Thyroid gland (tissue), 4 donors: ENCODE data around the gene NUDT3. TPM values are rescaled to one million over a fixed set of nuclear protein-coding genes. Genes with fewer than 3 reads are reported as not detected.
A peak's percentile ranks its signal among the peaks of the same experiment; 100 is the strongest.

Experiments
- DNase-seq, 2 donors: peaks; one replicate each; pipeline ENCODE4 v3.0.0-alpha.2; 2019
- H3K27ac ChIP-seq, 3 donors: fragments of 200-600 bp; sonication (generic); 1 replicate in 2 of 3; 2 replicates in 1 of 3; pipeline ENCODE4 v1.5.1; 2016 to 2019; ENCODE audit warnings: mild to moderate bottlenecking in 1 of 3, moderate library complexity in 1 of 3
- H3K27me3 ChIP-seq: fragments of 200-600 bp; sonication (generic); one replicate; pipeline ENCODE4 v1.5.1; 2019
- H3K36me3 ChIP-seq, 2 donors: fragments of 200-600 bp; sonication (generic); one replicate each; pipeline ENCODE4 v1.5.1; 2016 to 2019
- H3K4me1 ChIP-seq, 2 donors: fragments of 200-600 bp; sonication (generic); one replicate each; pipeline ENCODE4 v1.5.1; 2017 to 2019
- H3K4me3 ChIP-seq, 3 donors: fragments of 200-600 bp; sonication (generic); replicated peaks in 1 of 3; 1 replicate in 2 of 3; 2 replicates in 1 of 3; pipeline ENCODE4 v1.5.1; 2016; ENCODE audit warnings: mild to moderate bottlenecking in 1 of 3
- H3K9me3 ChIP-seq: fragments of 200-600 bp; sonication (generic); one replicate; pipeline ENCODE4 v1.5.1; 2017
- POLR2A ChIP-seq, 2 donors: fragments of 450-650 bp; IDR thresholded peaks; one replicate each; pipeline ENCODE4 v1.6.1; 2017; ENCODE audit warnings: antibody characterized with exemption in 2 of 2, mild to moderate bottlenecking in 2 of 2, moderate library complexity in 1 of 2
- WGBS, 2 donors: methylation state at CpG; one replicate each; pipeline ENCODE4 v1.1.5; 2017; 5-methylcytosine and 5-hydroxymethylcytosine counted together
- intact Hi-C: fragments of 100-400 bp; cut with DNase I; formaldehyde crosslinking; loops from one replicate; pipeline ENCODE4 v1.15.1; 2023
- total RNA-seq, 4 donors: library from RNA; depleted of rRNA; stranded (reverse); fragments of >200 nt; gene quantifications; one replicate each; pipeline ENCODE4 v1.2.3, GENCODE V29; 2016
- TF ChIP-seq, protein P1 (sequence below), 6 experiments: fragments of 200-600 bp in 3 of 6; fragments of 450-650 bp in 3 of 6; sonication (generic) in 3 of 6; IDR thresholded peaks; one replicate each; pipeline ENCODE4 v1.5.1; 2016 to 2019; ENCODE audit warnings: antibody characterized with exemption in 6 of 6, mild to moderate bottlenecking in 2 of 6, inconsistent platforms in 1 of 6, moderate library complexity in 1 of 6

NUDT3 gene
- total RNA-seq, 4 donors from 2014 or later: 68.1 to 98.9 (median 75.5) TPM

DNA sequence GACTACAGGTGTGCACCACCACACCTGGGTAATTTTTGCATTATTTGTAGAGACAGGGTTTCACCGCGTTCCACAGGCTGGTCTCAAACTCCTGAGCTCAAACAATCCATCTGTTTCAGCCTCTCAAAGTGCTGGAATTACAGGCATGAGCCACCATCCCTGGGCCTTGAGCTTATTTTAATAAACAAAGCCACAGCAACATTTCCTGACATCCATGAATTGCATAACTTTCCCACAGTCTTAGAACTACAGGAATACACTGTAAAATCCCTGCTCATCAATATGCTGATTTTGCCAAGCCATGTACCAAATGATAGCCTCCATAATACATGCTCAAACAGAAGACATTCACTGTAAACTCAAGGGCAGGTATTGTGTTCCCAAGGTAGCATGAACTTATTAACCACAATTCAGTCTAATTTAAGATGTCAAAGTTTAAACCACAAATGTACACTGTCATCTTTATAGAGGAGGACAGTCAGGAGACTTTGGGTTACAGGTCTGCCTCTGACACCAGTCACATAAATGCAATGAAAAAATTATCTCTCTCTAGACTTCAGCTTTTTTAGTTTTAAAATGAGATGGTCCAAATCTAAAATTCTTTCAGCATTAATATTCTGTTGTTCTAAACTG lies 40.0 kb downstream of the NUDT3 start:
- intact Hi-C loops: no loop called here

DNA sequence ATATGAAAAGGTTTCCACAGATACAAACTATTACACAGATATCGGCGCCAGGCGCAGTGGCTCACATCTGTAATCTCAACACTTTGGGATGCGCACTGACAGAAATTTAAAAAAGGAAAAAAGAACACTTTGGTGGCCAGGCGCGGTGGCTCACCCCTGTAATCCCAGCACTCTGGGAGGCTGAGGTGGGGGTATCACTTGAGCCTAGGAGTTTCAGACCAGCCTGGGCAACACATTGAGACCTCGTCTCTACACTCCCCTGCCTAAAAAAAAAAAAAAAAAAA lies 41.6 kb downstream of the NUDT3 start:
- Histone ChIP-seq H3K36me3 (no peaks in the 10 kb centered on the region), H3K4me3 (no peak overlapping the region), H3K9me3 (no peaks in the 10 kb centered on the region), H3K27me3 (no peaks in the 10 kb centered on the region), H3K27ac (no peak overlapping the region), H3K4me1 (peaks cover 4 to 19% of the 10 kb centered on the region in 2 donors)
- WGBS, 2 donors: 88 to 96% methylated on average over 7 of the region's 7 CpGs
- no peak for DNase-seq
- TF ChIP-seq POLR2A (IDR thresholded peaks at IDR 0.05): no peak
- TF ChIP-seq, protein P1, sequence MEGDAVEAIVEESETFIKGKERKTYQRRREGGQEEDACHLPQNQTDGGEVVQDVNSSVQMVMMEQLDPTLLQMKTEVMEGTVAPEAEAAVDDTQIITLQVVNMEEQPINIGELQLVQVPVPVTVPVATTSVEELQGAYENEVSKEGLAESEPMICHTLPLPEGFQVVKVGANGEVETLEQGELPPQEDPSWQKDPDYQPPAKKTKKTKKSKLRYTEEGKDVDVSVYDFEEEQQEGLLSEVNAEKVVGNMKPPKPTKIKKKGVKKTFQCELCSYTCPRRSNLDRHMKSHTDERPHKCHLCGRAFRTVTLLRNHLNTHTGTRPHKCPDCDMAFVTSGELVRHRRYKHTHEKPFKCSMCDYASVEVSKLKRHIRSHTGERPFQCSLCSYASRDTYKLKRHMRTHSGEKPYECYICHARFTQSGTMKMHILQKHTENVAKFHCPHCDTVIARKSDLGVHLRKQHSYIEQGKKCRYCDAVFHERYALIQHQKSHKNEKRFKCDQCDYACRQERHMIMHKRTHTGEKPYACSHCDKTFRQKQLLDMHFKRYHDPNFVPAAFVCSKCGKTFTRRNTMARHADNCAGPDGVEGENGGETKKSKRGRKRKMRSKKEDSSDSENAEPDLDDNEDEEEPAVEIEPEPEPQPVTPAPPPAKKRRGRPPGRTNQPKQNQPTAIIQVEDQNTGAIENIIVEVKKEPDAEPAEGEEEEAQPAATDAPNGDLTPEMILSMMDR (IDR thresholded peaks at IDR 0.05): no peak
- intact Hi-C loops: no loop called here

More for the DNA sequence above, 40.0 kb downstream of the NUDT3 start:
- DNase-seq: no peak
- Histone ChIP-seq H3K36me3 (no peaks in the 10 kb centered on the region), H3K4me1 (peaks cover 0 to 10% of the 10 kb centered on the region in 2 donors), H3K9me3 (no peaks in the 10 kb centered on the region), H3K27ac (no peak overlapping the region), H3K4me3 (no peak overlapping the region), H3K27me3 (no peaks in the 10 kb centered on the region)
- peak in 1 of 2 donors; percentile 14 for TF ChIP-seq POLR2A (IDR thresholded peaks at IDR 0.05)
- TF ChIP-seq, protein P1 (IDR thresholded peaks at IDR 0.05): no peak
- WGBS, 2 donors: 84 to 90% methylated on average over 2 of the region's 2 CpGs

DNA sequence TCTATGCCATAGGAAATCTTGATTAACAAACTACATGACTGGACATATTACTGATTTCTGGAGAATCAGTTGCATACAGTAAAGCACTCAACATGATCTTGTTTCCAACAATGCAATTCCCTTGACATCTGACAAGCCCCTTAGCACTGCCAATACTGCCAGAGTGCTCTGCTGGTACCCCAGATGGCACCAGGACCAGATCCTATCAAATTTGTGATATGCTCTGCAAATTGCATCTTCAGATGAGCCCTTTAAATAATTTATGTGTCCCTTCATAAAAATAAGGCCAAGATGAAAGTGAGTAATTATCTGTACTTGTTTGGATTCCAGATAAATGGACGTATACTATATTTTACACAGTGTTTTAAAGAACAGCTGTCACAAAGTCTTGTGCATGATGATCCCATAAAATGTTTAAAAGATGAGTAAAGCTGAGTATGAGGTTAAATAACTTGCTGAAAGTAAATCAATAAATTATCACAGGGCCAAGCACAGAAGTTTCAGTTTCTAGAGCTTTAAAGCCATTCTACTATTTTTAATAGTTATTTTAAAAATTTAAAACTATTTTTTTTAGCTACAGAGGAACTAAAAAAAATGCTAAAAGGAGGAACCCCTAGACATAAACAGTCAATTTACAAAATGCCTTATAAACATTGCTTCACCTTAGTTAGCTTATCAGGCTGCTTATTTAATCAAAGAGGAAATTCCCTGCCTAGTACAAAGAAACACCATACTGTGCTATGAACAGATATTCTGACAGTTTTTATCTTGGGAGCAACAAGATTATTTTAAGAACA lies 42.1 kb downstream of the NUDT3 start:
- Histone ChIP-seq H3K9me3 (no peaks in the 10 kb centered on the region), H3K27ac (no peak overlapping the region), H3K36me3 (no peaks in the 10 kb centered on the region), H3K27me3 (no peaks in the 10 kb centered on the region), H3K4me1 (peaks cover 4 to 18% of the 10 kb centered on the region in 2 donors), H3K4me3 (no peak overlapping the region)
- no peak for DNase-seq
- intact Hi-C loops: no loop called here
- TF ChIP-seq, protein P1 (IDR thresholded peaks at IDR 0.05): no peak
- TF ChIP-seq POLR2A (IDR thresholded peaks at IDR 0.05): no peak
- 74 to 93% methylated on average over 1 of the region's 1 CpG for WGBS, 2 donors

DNA sequence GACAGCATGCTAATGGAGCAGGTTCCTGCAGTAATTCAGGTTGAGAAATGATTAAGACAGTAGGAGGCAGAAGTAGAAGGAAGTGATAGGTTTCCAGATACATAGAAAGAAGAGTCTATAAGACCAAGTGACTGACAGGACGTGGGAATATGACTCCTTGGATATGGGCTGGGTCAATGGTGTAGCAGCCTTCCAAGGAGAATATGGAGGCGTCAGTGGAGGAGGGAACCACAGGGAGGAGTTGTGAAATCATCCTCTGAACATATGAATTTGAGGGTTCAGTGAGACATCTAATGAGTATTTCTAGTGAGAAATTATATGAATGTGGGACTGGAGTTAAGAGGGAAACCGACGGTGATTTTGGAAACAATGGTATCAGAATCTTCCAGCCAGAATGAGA lies 43.3 kb downstream of the NUDT3 start:
- no peaks in the 10 kb centered on the region for H3K9me3 ChIP-seq
- DNase-seq: no peak
- peaks cover 4 to 27% of the 10 kb centered on the region in 2 donors for H3K4me1 ChIP-seq
- no peak overlapping the region for H3K27ac ChIP-seq
- intact Hi-C loops: no loop called here
- WGBS, 2 donors: 96 to 98% methylated on average over 4 of the region's 4 CpGs
- H3K27me3 ChIP-seq: no peaks in the 10 kb centered on the region
- TF ChIP-seq POLR2A (IDR thresholded peaks at IDR 0.05): no peak
- TF ChIP-seq, protein P1 (IDR thresholded peaks at IDR 0.05): no peak
- H3K36me3 ChIP-seq: no peaks in the 10 kb centered on the region
- no peak overlapping the region for H3K4me3 ChIP-seq

DNA sequence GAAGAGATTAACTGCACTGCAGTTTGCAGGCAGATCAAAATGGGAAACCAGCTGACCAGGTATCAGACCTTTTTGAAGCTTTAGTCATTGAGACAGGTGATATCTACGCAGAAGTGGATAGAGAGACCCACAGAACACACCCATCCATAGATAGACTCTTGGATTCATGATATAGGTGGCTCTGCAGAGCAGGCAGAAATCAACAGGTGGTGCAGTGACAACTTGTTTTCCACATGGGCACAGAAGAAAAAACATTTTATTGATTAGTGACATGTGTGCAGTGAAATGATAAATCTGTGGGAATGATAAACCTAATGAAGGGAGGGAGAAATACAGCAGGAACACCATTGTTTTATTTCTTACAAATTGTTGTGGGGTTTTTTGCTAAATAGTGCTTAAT lies 45.2 kb downstream of the NUDT3 start:
- no peaks in the 10 kb centered on the region for H3K36me3 ChIP-seq
- H3K9me3 ChIP-seq: no peaks in the 10 kb centered on the region
- H3K27me3 ChIP-seq: no peaks in the 10 kb centered on the region
- no peak overlapping the region for H3K4me3 ChIP-seq
- peak overlapping the region in 1 of 3 donors; percentile 37 for H3K27ac ChIP-seq
- no peak for DNase-seq
- peaks cover 4 to 38% of the 10 kb centered on the region in 2 donors for H3K4me1 ChIP-seq
- WGBS, 2 donors: 91 to 94% methylated on average over 1 of the region's 1 CpG
- intact Hi-C loops: no loop called here
- TF ChIP-seq, protein P1 (IDR thresholded peaks at IDR 0.05): no peak
- no peak for TF ChIP-seq POLR2A (IDR thresholded peaks at IDR 0.05)
